ENCODE data around the gene WNT3. TPM values are rescaled to one million over a fixed set of nuclear protein-coding genes. Genes with fewer than 3 reads are reported as not detected.

The WNT3 gene
- total and polyA plus RNA-seq, 10 of the 15 experiments (the other 5 are each of a cell fraction or from before 2014, with no cell fraction given): 0.01 to 0.03 TPM; not detected in 8

GRCh38 chr17:46821482-46822387, 3.2 kb upstream of the WNT3 start:
- ChIA-PET RAD21 (ENCODE audit: unreplicated experiment) (no interaction called here), SMC1A (ENCODE audit: uncharacterized antibody, unreplicated experiment) (no interaction called here), POLR2A (no interaction called here), CTCF (interaction anchor here (0.6 to 1.1 kb wide), 4 partner anchors 12 to 61 kb away, joined by 3 to 4 read pairs (median 3); no protein-coding TSS in a partner anchor)
- no peak overlapping the region for H2AFZ ChIP-seq (ENCODE audit: control insufficient read depth, low read depth, low read length)
- no peak overlapping the region for H3K27ac ChIP-seq (ENCODE audit: control insufficient read depth, insufficient read depth)
- ATAC-seq: no peak
- H3K27me3 ChIP-seq (replicated peaks in 1 of 2; ENCODE audit: control insufficient read depth in 2 of 2, insufficient read depth in 2 of 2, low read length in 1 of 2): peaks cover 22 to 32% of the 10 kb centered on the region in 2 experiments
- H3K36me3 ChIP-seq (ENCODE audit: control insufficient read depth in 2 of 2, insufficient read depth in 2 of 2, low read length in 1 of 2): no peaks in the 10 kb centered on the region
- no peak for DNase-seq (ENCODE audit: low read depth, low spot score)
- intact Hi-C loops (cut with micrococcal nuclease; ENCODE audit: unreplicated experiment) (loop anchor here (10.0 kb wide), 1 partner anchor 53 kb away; no protein-coding TSS in a partner anchor), in situ Hi-C loops (cut with MboI) (no loop called here)
- no peaks in the 10 kb centered on the region for H3K79me2 ChIP-seq (ENCODE audit: control insufficient read depth, insufficient read depth, low read length)
- 28% methylated on average over 30 of the region's 31 CpGs for WGBS (ENCODE audit: insufficient coverage, insufficient replicate concordance, low lambda C conversion rate, missing lambda C conversion rate)
- no peak for FAIRE-seq
- H3K9ac ChIP-seq (ENCODE audit: control insufficient read depth, insufficient read depth, low read length): no peak overlapping the region
- no peak overlapping the region for H3K4me3 ChIP-seq
- H4K20me1 ChIP-seq (ENCODE audit: control insufficient read depth, insufficient read depth): no peaks in the 10 kb centered on the region
- no peak overlapping the region for H3K4me2 ChIP-seq (ENCODE audit: control insufficient read depth, insufficient read depth)
- no peaks in the 10 kb centered on the region for H3K9me3 ChIP-seq (replicated peaks; ENCODE audit: control insufficient read depth, insufficient read depth, low read length)
- H3K4me1 ChIP-seq (ENCODE audit: control insufficient read depth, insufficient read depth, low read length): no peaks in the 10 kb centered on the region
- no TSS peak for BruUV-seq (replicated peaks)
- TF ChIP-seq CEBPZ (IDR thresholded peaks at IDR 0.05; ENCODE audit: low read depth, low read length) (no peak), E2F4 (IDR thresholded peaks at IDR 0.05; ENCODE audit: low read depth, low read length) (no peak), EZH2 (IDR thresholded peaks at IDR 0.05; ENCODE audit: borderline replicate concordance, control insufficient read depth, low read depth, low read length) (no peak), NR2C1 (IDR thresholded peaks at IDR 0.05) (no peak), WRNIP1 (IDR thresholded peaks at IDR 0.05; ENCODE audit: borderline replicate concordance, low read depth, low read length) (no peak), ZNF274 (IDR thresholded peaks at IDR 0.05; ENCODE audit: insufficient read depth, insufficient read length) (no peak), SUPT20H (IDR thresholded peaks at IDR 0.05; ENCODE audit: borderline replicate concordance, control insufficient read depth, low read depth, low read length) (no peak), PRDM15 (CRISPR knock-in tag; IDR thresholded peaks at IDR 0.05) (no peak), HSF1 (IDR thresholded peaks at IDR 0.05; ENCODE audit: low read depth, low read length) (no peak), NR2C2 (IDR thresholded peaks at IDR 0.05; ENCODE audit: borderline replicate concordance, control insufficient read depth, insufficient read length, low read depth) (no peak), ZNF24 (IDR thresholded peaks at IDR 0.05) (no peak), SP1 (IDR thresholded peaks at IDR 0.05; ENCODE audit: low read depth, low read length) (no peak), RFX5 (IDR thresholded peaks at IDR 0.05; ENCODE audit: low read depth, low read length) (no peak)

All from GM12878 (cell line).